Nucleus accumbens (tissue), 56 donors: ENCODE results near the gene KCNN1.
"Not testable (repeated sequence)": the region's sequence is repeated elsewhere in the genome, so short reads cannot be mapped to it uniquely, and the experiment has no call there.

Experiments
- DNase-seq, 56 donors: peaks; one replicate each; lab custom pipeline; 2025; lab: John Stamatoyannopoulos, UW

KCNN1 gene

DNA sequence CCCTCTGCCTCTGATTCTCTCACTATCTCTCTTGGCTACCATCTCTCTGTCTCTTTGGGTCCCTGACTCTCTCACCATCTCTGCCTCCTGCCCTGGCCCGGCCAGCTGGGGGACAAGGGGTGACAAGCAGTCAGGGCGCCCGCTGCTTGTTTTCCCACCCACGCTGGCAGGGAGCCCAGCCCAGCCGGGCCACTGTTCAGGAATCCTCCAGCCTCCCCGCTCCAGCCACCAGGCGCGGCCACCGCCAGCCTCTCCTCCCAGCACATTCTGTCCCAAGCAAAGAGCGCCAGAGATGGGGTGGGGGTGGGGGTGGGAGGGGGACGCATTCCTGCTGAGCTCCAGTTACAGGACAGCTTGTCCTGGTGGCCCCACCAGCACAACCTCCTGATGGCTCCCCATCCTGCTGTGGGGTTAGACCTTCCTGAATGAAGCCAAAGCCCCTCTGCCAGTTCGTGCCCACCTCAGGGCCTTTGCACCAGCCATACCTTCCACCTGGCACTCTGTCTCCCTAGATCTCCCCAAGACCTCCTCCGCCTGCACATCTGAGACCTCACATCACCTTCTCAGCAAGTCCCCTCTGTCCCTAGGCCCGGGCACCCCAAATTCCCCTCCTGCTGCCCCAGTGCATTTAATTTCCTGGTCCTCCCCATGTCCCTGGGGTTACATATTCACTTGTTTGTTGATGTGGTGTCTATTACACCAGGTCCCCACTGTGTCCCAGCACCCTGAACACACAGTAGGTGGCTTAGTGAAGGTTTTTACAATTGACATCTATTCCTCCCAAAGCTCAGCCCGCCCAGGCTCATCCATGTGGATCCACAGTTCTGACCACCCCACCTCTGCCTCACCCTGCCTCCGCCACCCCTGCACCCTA lies 53.5 kb downstream of the KCNN1 start:
- DNase-seq: peak in 53 of 56 donors; percentile 37 to 94 (median 82)

- peak in 53 of 56 donors; percentile 30 to 91 (median 65) for DNase-seq
Measured at GRCh38 chr19:18021121-18021755, 54.3 kb downstream of the KCNN1 start.

DNA sequence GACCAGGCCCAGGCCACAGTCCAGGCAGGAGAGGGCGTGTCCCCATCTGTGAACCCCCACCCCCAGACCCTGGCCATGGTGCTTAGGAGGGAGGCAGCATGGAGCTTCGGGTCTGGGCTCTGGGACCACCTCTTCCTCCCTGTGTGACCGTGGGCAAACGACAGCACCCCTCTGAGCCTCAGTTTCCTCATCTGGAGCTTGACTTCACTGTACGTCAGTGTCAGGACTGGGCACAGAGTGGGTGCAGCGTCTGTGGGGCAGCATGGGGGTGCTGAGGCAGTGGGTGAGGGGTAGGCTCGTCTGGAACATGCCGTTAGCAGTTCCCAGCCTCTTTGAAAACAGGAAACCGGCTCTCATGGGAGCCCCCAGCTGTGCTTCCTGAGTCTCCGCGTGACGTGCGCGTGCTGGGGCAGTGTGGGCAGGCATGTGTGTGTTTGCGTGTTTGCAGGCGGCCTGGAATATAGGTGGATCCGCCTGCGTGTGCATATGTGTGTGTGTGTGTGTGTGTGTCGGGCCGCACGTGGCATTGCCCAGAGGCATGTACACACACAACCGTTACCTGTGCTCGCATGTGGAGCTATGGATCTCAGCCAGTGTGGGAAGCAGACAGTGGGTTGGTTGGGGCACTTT lies 56.8 kb downstream of the KCNN1 start:
- peak in 30 of 56 donors; percentile 11 to 68 (median 34) for DNase-seq

GRCh38 chr19:18027151-18027550 lies 60.2 kb downstream of the KCNN1 start:
- DNase-seq: no peak

- DNase-seq: peak in 33 of 56 donors; percentile 5 to 98 (median 37)
Measured at GRCh38 chr19:18029617-18030338, 62.9 kb downstream of the KCNN1 start.

DNA sequence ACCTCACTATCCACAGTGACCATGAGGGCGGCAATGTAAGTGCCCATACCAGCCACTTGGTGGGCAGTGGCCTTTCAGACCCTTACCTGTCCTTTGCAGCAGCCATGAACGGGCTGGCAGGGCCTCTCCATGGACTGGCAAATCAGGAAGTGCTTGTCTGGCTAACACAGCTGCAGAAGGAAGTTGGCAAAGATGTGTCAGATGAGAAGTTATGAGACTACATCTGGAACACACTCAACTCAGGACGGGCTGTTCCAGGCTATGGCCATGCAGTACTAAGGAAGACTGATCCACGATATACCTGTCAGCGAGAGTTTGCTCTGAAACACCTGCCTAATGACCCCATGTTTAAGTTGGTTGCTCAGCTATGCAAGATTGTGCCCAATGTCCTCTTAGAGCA lies 64.5 kb downstream of the KCNN1 start:
- not testable (repeated sequence) for DNase-seq

GRCh38 chr19:18032102-18032501 lies 65.2 kb downstream of the KCNN1 start:
- DNase-seq: not testable (repeated sequence)

GRCh38 chr19:18041054-18041453 lies 74.1 kb downstream of the KCNN1 start:
- no peak for DNase-seq

DNA sequence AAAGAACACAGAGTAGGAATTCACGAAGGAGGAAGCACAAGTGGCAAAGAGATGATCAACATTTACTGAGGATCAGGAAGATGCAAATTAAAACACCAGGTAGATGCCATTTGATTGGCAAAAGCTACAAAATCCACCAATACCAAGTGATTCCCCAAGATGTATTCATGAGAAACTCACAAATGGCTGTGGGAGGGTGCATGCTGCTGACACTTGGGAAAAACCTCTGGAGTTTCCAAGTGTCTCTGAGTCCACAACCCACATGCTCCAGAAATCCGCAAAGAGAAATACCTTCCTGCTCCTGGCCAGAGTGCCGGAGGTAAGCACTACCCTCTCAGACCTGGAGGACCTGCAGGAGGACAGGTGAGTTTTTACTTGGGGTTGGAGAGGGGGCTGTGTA lies 76.8 kb downstream of the KCNN1 start:
- no peak for DNase-seq

DNA sequence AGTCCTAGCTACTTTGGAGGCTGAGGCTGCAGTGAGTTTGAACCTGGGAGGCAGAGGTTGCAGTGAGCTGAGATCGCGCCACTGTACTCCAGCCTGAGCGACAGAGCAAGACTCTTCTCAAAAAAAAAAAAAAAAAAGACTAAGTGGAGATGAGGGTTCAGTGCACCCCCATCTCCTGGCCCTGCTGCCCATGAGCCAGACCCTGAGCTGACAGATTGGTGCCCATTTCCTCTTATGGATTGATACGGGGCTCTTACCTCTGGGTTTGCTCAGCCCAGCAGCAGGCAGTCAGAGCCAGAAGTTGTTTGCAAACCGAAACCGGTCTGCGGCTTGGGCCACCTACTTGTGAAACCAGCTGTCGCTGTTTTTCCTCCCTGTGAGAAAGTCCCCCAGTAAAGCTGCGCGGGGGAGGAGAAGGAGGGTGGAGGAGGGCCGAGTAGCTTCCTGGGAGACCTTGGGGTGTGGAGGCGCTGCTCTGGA lies 78.0 kb downstream of the KCNN1 start:
- DNase-seq: peak in 40 of 56 donors; percentile 5 to 66 (median 24)

- no peak for DNase-seq
Measured at GRCh38 chr19:18045307-18046050, 78.6 kb downstream of the KCNN1 start.

DNA sequence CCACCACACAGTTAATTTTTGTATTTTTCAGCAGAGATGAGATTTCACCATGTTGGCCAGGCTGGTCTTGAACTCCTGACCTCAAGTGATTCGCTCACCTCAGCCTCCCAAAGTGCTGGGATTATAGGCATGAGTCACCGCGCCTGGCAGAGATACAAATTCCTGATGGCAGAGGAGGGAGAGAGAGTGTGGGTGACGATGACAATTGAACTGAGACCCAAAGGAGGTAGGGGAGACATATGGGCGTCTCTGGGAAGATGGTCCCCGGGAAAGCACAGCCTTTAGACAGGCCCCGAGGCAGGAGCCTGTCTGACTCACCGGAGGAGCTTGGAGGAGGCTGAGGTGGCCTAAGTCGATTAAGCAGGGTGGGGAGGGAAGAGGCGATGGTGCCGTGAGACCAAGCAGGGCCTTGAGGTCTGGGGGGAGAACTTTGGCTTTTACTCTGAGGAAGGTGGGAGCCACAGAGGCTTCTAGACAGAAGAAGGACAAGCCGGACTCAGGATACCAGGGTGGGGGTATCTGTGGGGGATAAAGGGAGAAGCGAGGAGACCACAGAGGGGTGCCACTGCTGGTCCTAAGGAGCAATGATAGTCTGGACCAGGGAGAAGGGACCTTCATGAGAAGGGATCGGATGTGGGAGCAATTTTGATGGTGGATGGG lies 79.3 kb downstream of the KCNN1 start:
- peak in 6 of 56 donors; percentile 2 to 31 (median 12) for DNase-seq

- peak in 50 of 56 donors; percentile 5 to 85 (median 50) for DNase-seq
Measured at GRCh38 chr19:18049385-18049784, 82.5 kb downstream of the KCNN1 start.
